ENCODE measurements around the gene GABRG2. TPM values are rescaled to one million over a fixed set of nuclear protein-coding genes. Genes with fewer than 3 reads are reported as not detected.
A peak's percentile ranks its signal among the peaks of the same experiment; 100 is the strongest.
"Not testable (repeated sequence)": the region's sequence is repeated elsewhere in the genome, so short reads cannot be mapped to it uniquely, and the experiment has no call there.

GABRG2 gene
- total RNA-seq, 3 donors from 2014 or later: not detected

DNA sequence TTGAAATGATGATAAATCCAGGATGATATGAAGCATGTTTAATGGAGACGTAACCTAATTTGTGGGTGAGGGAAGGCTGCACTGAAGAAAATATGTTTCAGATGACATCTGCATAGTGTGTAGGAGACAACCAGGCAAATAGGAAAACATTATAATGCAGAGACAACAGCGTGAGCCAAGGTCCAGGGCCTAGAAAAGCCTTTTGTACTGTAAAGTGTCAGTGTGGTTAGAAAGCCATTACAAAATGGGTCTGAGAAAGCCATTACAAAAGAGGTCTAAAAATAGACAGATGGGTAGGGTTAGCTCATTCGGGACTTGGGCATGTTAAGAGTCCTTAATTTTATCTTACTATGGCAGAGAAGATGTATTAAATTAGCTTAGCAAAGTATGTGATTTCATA, 14.9 kb upstream of the GABRG2 start:
- no peak for DNase-seq (ENCODE audit: low spot score in 2 of 2)
- Histone ChIP-seq H3K9me3 (peaks cover 0 to 3% of the 10 kb centered on the region in 2 donors), H3K4me1 (no peaks in the 10 kb centered on the region), H3K27me3 (no peaks in the 10 kb centered on the region), H3K36me3 (peaks cover 4% of the 10 kb centered on the region), H3K4me3 (no peak overlapping the region), H3K27ac (no peak overlapping the region)
- intact Hi-C loops (cut with DNase I; ENCODE audit: low total_unique reads): no loop called here
- TF ChIP-seq POLR2A (IDR thresholded peaks at IDR 0.05) (no peak), POLR2AphosphoS5 (IDR thresholded peaks at IDR 0.05) (no peak)
- TF ChIP-seq, protein P1, sequence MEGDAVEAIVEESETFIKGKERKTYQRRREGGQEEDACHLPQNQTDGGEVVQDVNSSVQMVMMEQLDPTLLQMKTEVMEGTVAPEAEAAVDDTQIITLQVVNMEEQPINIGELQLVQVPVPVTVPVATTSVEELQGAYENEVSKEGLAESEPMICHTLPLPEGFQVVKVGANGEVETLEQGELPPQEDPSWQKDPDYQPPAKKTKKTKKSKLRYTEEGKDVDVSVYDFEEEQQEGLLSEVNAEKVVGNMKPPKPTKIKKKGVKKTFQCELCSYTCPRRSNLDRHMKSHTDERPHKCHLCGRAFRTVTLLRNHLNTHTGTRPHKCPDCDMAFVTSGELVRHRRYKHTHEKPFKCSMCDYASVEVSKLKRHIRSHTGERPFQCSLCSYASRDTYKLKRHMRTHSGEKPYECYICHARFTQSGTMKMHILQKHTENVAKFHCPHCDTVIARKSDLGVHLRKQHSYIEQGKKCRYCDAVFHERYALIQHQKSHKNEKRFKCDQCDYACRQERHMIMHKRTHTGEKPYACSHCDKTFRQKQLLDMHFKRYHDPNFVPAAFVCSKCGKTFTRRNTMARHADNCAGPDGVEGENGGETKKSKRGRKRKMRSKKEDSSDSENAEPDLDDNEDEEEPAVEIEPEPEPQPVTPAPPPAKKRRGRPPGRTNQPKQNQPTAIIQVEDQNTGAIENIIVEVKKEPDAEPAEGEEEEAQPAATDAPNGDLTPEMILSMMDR (IDR thresholded peaks at IDR 0.05): no peak

DNA sequence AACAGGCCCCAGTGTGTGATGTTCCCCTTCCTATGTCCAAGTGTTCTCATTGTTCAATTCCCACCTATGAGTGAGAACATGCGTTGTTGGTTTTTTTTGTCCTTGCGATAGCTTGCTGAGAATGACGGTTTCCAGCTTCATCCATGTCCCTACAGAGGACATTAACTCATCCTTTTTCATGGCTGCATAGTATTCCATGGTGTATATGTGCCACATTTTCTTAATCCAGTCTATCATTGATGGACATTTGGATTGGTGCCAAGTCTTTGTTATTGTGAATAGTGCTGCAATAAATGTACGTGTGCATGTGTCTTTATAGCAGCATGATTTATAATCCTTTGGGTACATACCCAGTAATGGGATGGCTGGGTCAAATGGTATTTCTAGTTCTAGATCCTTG, 12.5 kb upstream of the GABRG2 start:
- intact Hi-C loops (cut with DNase I; ENCODE audit: low total_unique reads): not testable (repeated sequence)

DNA sequence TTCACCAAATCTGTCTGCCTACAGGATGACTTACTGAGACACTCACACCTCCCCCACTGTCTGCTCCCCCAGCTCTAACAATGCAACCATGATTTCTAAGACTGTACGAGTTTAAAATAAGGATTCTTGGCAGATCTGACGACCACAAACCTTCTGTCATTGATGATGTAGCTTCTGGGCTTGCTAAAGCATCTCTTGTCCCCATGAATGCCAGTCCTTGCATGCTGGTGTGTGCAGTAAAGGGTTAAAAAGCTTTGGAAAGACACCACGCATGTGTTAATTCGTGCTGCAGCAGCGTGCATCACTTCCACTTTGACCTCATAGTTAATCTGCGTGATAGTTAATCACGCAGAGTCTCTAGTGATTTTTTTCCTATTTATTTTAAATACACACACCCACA, 411 bp upstream of the GABRG2 start:
- Histone ChIP-seq H3K36me3 (no peaks in the 10 kb centered on the region), H3K4me3 (no peak overlapping the region), H3K9me3 (no peaks in the 10 kb centered on the region), H3K27ac (no peak overlapping the region), H3K27me3 (peaks cover 0 to 20% of the 10 kb centered on the region in 2 donors), H3K4me1 (no peaks in the 10 kb centered on the region)
- DNase-seq (ENCODE audit: low spot score in 2 of 2): no peak
- TF ChIP-seq POLR2A (IDR thresholded peaks at IDR 0.05) (no peak), POLR2AphosphoS5 (IDR thresholded peaks at IDR 0.05) (no peak)
- TF ChIP-seq, protein P1 (IDR thresholded peaks at IDR 0.05): no peak
- intact Hi-C loops (cut with DNase I; ENCODE audit: low total_unique reads): no loop called here

More for the DNA sequence above, 12.5 kb upstream of the GABRG2 start:
- not testable (repeated sequence) for H3K36me3 ChIP-seq; H3K4me3 ChIP-seq; H3K9me3 ChIP-seq; H3K4me1 ChIP-seq; DNase-seq (ENCODE audit: low spot score in 2 of 2); H3K27me3 ChIP-seq; H3K27ac ChIP-seq

DNA sequence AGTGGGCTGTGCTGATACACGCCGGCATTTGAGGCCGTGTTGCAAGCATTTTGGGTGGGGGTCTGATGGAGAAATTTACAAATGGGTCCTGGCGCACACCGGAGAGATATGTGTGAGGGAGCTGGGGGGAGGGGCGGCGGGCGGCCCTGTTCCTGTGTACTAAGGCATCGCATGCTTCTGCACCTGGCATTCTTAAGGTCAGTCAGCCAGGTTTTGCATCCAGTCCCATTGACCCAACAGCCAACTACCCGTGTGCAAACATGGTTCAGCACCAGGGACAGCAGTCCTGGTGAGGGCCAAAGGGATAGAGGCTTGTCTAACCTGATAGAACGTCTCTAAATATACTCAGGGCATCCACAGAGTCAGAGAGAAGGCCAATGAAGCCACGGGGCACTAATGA, 839 bp downstream of the GABRG2 start:
- intact Hi-C loops (cut with DNase I; ENCODE audit: low total_unique reads): no loop called here
- Histone ChIP-seq H3K4me1 (no peaks in the 10 kb centered on the region), H3K4me3 (no peak overlapping the region), H3K27ac (no peak overlapping the region), H3K9me3 (no peaks in the 10 kb centered on the region), H3K27me3 (peaks cover 0 to 20% of the 10 kb centered on the region in 2 donors), H3K36me3 (no peaks in the 10 kb centered on the region)
- DNase-seq (ENCODE audit: low spot score in 2 of 2): peak in 1 of 2 donors; percentile 50
- TF ChIP-seq POLR2A (IDR thresholded peaks at IDR 0.05) (no peak), POLR2AphosphoS5 (IDR thresholded peaks at IDR 0.05) (no peak)
- TF ChIP-seq, protein P1 (IDR thresholded peaks at IDR 0.05): no peak

DNA sequence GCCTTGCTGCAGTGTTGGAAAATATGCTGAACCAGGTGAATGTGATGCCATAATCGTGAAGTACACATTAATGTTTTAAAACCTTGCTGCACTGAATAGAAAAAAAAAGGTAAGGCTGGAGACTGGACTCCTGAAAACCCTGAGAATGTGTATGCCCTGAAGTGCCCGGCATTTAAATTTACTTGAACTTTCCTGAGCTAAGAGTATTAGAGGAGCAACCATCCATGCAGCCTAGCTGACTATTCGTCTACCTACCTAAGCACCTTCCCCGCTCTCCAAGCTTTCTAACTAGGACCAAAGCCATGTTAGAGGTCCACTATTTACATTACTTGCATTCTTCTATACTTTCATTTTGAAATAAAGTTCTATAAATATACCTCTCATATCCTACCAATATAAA, 1.4 kb downstream of the GABRG2 start:
- Histone ChIP-seq H3K27me3 (peaks cover 0 to 20% of the 10 kb centered on the region in 2 donors), H3K9me3 (no peaks in the 10 kb centered on the region), H3K27ac (no peak overlapping the region), H3K4me3 (no peak overlapping the region), H3K36me3 (no peaks in the 10 kb centered on the region), H3K4me1 (no peaks in the 10 kb centered on the region)
- intact Hi-C loops (cut with DNase I; ENCODE audit: low total_unique reads): no loop called here
- TF ChIP-seq, protein P1 (IDR thresholded peaks at IDR 0.05): no peak
- TF ChIP-seq POLR2A (IDR thresholded peaks at IDR 0.05) (no peak), POLR2AphosphoS5 (IDR thresholded peaks at IDR 0.05) (no peak)
- DNase-seq (ENCODE audit: low spot score in 2 of 2): no peak

DNA sequence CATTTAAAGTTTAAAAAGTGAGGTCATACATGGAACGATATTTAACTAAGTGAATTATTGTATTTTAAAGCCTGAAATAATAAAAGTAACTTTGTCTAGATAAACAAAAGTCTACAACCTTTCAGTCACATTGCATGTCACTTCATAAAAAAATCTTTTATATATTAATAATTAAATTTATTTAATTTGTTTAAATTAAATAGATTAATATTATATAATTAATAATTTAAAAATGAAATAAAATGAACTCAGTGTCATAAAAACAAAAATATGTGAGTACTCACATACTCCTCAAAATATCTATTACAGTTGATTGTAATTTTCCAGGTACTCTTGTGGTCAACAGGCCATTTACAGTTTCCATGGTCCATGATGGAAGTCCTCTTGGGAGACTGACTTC, 11.2 kb downstream of the GABRG2 start:
- no peak overlapping the region for H3K27ac ChIP-seq
- intact Hi-C loops (cut with DNase I; ENCODE audit: low total_unique reads): no loop called here
- TF ChIP-seq POLR2A (IDR thresholded peaks at IDR 0.05) (no peak), POLR2AphosphoS5 (IDR thresholded peaks at IDR 0.05) (no peak)
- TF ChIP-seq, protein P1 (IDR thresholded peaks at IDR 0.05): no peak
- no peaks in the 10 kb centered on the region for H3K9me3 ChIP-seq
- H3K4me3 ChIP-seq: no peak overlapping the region
- DNase-seq (ENCODE audit: low spot score in 2 of 2): no peak
- no peaks in the 10 kb centered on the region for H3K36me3 ChIP-seq
- no peaks in the 10 kb centered on the region for H3K27me3 ChIP-seq
- H3K4me1 ChIP-seq: no peaks in the 10 kb centered on the region

Data from breast epithelium (tissue), 4 donors.